ENCODE results near the gene ROBO1. TPM values are rescaled to one million over a fixed set of nuclear protein-coding genes. Genes with fewer than 3 reads are reported as not detected.

ROBO1 gene
- total RNA-seq, 1 donor from 2014 or later: 66.5 TPM

DNA sequence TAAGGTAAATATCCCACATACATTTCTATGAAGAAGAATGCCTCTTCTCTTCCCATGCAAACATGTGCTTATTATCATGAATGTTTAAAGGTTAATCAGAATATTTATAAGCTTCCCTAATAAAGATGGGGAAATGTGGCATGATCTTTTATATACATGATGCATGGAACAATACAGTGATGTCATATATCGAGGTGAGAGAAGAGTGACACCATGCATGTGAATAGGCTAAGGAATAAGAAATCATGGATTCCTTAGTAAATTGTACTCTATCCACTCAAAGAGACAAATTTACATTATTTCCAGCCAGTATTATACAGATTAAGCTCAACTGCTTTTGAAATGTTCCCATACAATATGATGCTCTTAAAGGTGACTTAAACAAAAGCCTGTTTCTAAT, 1035.3 kb downstream of the ROBO1 start:
- Histone ChIP-seq H3K27ac (no peak overlapping the region), H3K36me3 (no peaks in the 10 kb centered on the region), H3K27me3 (no peaks in the 10 kb centered on the region), H3K4me1 (peaks cover 9% of the 10 kb centered on the region), H3K4me3 (no peak overlapping the region), H3K9me3 (no peaks in the 10 kb centered on the region)
- intact Hi-C loops (cut with DNase I): no loop called here
- DNase-seq (ENCODE audit: extremely low spot score in 2 of 2): no peak
- TF ChIP-seq POLR2A (IDR thresholded peaks at IDR 0.05) (no peak), POLR2AphosphoS5 (IDR thresholded peaks at IDR 0.05; ENCODE audit: insufficient read depth in 1 of 2, low read depth in 1 of 2) (no peak)
- TF ChIP-seq, protein P1, sequence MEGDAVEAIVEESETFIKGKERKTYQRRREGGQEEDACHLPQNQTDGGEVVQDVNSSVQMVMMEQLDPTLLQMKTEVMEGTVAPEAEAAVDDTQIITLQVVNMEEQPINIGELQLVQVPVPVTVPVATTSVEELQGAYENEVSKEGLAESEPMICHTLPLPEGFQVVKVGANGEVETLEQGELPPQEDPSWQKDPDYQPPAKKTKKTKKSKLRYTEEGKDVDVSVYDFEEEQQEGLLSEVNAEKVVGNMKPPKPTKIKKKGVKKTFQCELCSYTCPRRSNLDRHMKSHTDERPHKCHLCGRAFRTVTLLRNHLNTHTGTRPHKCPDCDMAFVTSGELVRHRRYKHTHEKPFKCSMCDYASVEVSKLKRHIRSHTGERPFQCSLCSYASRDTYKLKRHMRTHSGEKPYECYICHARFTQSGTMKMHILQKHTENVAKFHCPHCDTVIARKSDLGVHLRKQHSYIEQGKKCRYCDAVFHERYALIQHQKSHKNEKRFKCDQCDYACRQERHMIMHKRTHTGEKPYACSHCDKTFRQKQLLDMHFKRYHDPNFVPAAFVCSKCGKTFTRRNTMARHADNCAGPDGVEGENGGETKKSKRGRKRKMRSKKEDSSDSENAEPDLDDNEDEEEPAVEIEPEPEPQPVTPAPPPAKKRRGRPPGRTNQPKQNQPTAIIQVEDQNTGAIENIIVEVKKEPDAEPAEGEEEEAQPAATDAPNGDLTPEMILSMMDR (IDR thresholded peaks at IDR 0.05): no peak

GRCh38 chr3:78729946-78730345, 1037.9 kb downstream of the ROBO1 start:
- intact Hi-C loops (cut with DNase I): no loop called here
- no peak for DNase-seq (ENCODE audit: extremely low spot score in 2 of 2)

DNA sequence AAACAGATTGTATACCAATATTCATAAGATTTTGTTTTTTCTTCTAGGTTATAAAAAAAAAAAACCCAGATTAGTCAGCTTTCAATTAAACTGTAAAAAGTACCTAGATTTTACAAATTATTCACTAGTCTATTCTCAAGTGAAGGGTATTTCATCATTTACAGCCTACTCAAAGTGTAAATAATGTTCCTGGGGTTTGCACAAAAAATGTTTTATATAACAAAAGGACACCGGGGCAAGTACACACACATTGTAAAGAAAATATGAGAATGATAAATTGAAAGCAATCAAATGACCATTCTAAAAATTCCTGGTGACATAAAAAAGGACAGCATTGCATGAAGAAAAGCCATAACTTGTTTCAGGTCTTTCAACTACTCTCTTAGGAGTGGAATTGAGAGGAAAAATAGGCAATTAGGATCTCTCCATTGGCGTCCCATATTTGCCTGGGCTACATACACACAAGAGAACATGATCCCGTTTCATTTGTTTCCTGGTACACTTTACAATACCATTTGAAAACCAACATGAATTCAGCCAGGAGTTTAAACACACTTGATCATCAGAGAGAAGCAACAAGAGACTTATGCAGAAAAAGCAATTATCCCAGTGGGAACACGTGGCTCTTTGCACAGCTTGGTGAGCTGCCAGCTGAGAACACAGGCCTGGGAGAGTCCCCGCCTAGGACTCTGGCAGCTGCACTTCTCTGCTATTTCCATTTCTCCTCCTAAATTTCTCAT, 1039.2 kb downstream of the ROBO1 start:
- Histone ChIP-seq H3K9me3 (no peaks in the 10 kb centered on the region), H3K4me3 (no peak overlapping the region), H3K36me3 (no peaks in the 10 kb centered on the region), H3K4me1 (peaks cover 19% of the 10 kb centered on the region), H3K27me3 (no peaks in the 10 kb centered on the region), H3K27ac (no peak overlapping the region)
- no peak for TF ChIP-seq POLR2A (IDR thresholded peaks at IDR 0.05)
- TF ChIP-seq POLR2AphosphoS5 (IDR thresholded peaks at IDR 0.05; ENCODE audit: insufficient read depth in 1 of 2, low read depth in 1 of 2): no peak
- TF ChIP-seq, protein P1 (IDR thresholded peaks at IDR 0.05): no peak
- no peak for DNase-seq (ENCODE audit: extremely low spot score in 2 of 2)
- intact Hi-C loops (cut with DNase I): no loop called here

More at GRCh38 chr3:78729946-78730345, 1037.9 kb downstream of the ROBO1 start:
- Histone ChIP-seq H3K4me3 (no peak overlapping the region), H3K4me1 (peaks cover 12% of the 10 kb centered on the region), H3K27ac (no peak overlapping the region), H3K36me3 (no peaks in the 10 kb centered on the region), H3K27me3 (no peaks in the 10 kb centered on the region), H3K9me3 (no peaks in the 10 kb centered on the region)
- TF ChIP-seq POLR2AphosphoS5 (IDR thresholded peaks at IDR 0.05; ENCODE audit: insufficient read depth in 1 of 2, low read depth in 1 of 2): no peak
- TF ChIP-seq POLR2A (IDR thresholded peaks at IDR 0.05): no peak
- TF ChIP-seq, protein P1 (IDR thresholded peaks at IDR 0.05): no peak

- peaks cover 19% of the 10 kb centered on the region for H3K4me1 ChIP-seq
- intact Hi-C loops (cut with DNase I): no loop called here
- H3K27me3 ChIP-seq: no peaks in the 10 kb centered on the region
- no peak overlapping the region for H3K27ac ChIP-seq
- TF ChIP-seq, protein P1 (IDR thresholded peaks at IDR 0.05): no peak
- TF ChIP-seq POLR2A (IDR thresholded peaks at IDR 0.05): no peak
- no peak for TF ChIP-seq POLR2AphosphoS5 (IDR thresholded peaks at IDR 0.05; ENCODE audit: insufficient read depth in 1 of 2, low read depth in 1 of 2)
- H3K36me3 ChIP-seq: no peaks in the 10 kb centered on the region
- H3K4me3 ChIP-seq: no peak overlapping the region
- no peak for DNase-seq (ENCODE audit: extremely low spot score in 2 of 2)
- H3K9me3 ChIP-seq: no peaks in the 10 kb centered on the region
These were observed 1041.3 kb downstream of the ROBO1 start for GRCh38 chr3:78726545-78726944.

DNA sequence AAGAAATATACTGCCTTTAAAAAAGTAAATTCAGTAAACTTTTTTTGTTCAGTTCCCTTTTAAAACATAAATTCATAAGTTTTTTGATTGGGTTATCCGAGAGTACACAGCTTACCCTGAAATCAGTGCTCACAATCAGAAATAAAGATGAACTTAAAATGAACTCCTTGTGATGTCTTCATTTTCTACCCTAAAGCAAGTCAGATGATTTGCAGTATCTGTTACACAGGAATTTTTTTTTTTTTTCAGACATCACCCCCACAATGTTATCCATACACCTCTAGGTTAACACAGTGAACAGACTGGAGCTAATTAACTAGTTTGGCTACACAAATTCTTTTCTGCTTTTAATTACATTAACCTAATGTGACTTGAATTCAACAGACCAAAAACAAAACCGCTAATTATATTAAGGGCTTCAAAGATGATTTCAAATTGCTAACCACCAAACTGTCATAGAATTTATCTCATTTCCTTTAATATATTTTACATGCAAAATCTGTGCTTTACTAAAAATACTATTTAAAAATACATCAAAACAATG, 1042.0 kb downstream of the ROBO1 start:
- Histone ChIP-seq H3K4me3 (no peak overlapping the region), H3K27me3 (no peaks in the 10 kb centered on the region), H3K9me3 (no peaks in the 10 kb centered on the region), H3K4me1 (peaks cover 19% of the 10 kb centered on the region), H3K36me3 (no peaks in the 10 kb centered on the region), H3K27ac (no peak overlapping the region)
- intact Hi-C loops (cut with DNase I): no loop called here
- no peak for TF ChIP-seq POLR2AphosphoS5 (IDR thresholded peaks at IDR 0.05; ENCODE audit: insufficient read depth in 1 of 2, low read depth in 1 of 2)
- no peak for TF ChIP-seq POLR2A (IDR thresholded peaks at IDR 0.05)
- TF ChIP-seq, protein P1 (IDR thresholded peaks at IDR 0.05): no peak
- no peak for DNase-seq (ENCODE audit: extremely low spot score in 2 of 2)

Data from vagina (tissue), 2 donors.